Neutrophil (primary cell): Measurements from ENCODE around the gene TNNT2.

ENCODE experiments used
- H3K27ac ChIP-seq: fragments of 200-600 bp; sonication (generic); 2 replicates; pipeline ENCODE4 v1.5.1; 2016; ENCODE audit warnings: mild to moderate bottlenecking, moderate library complexity
- H3K27me3 ChIP-seq: fragments of 200-600 bp; sonication (generic); 2 replicates; pipeline ENCODE4 v1.6.0; 2016; ENCODE audit warnings: mild to moderate bottlenecking
- H3K36me3 ChIP-seq: fragments of 200-600 bp; sonication (generic); 2 replicates; pipeline ENCODE4 v1.5.1; 2017
- H3K4me1 ChIP-seq, 2 experiments: fragments of 200-600 bp in 1 of 2; sonication (generic) in 1 of 2; 1 replicate in 1 of 2; 2 replicates in 1 of 2; pipeline versions ENCODE4 v1.5.1 to v1.6.1; 2013 to 2016; ENCODE audit warnings: low read depth in 1 of 2, low read length in 1 of 2, mild to moderate bottlenecking in 1 of 2, moderate library complexity in 1 of 2; ENCODE audit not compliant: control insufficient read depth in 1 of 2, insufficient read depth in 1 of 2
- H3K4me3 ChIP-seq, 2 experiments: fragments of 200-600 bp in 1 of 2; sonication (generic) in 1 of 2; 1 replicate in 1 of 2; 2 replicates in 1 of 2; pipeline ENCODE4 v1.5.1; 2013 to 2016; ENCODE audit warnings: low read depth in 1 of 2, low read length in 1 of 2, mild to moderate bottlenecking in 1 of 2, moderate library complexity in 1 of 2
- H3K9me3 ChIP-seq: fragments of 200-600 bp; sonication (generic); 2 replicates; pipeline ENCODE4 v1.5.1; 2016
- CTCF ChIP-seq: fragments of 200-600 bp; sonication (generic); IDR thresholded peaks from 2 replicates; pipeline ENCODE4 v1.5.1; 2016; ENCODE audit warnings: antibody characterized with exemption

The TNNT2 gene

GRCh38 chr1:201371792-201372191 lies 5.7 kb downstream of the TNNT2 start:
- Histone ChIP-seq H3K4me3 (no peak overlapping the region), H3K4me1 (no peaks in the 10 kb centered on the region), H3K36me3 (no peaks in the 10 kb centered on the region), H3K9me3 (no peaks in the 10 kb centered on the region), H3K27me3 (peaks cover 71% of the 10 kb centered on the region), H3K27ac (no peak overlapping the region)
- no peak for TF ChIP-seq CTCF

GRCh38 chr1:201371276-201371675 lies 6.2 kb downstream of the TNNT2 start:
- Histone ChIP-seq H3K27ac (no peak overlapping the region), H3K27me3 (peaks cover 66% of the 10 kb centered on the region), H3K36me3 (no peaks in the 10 kb centered on the region), H3K4me3 (no peak overlapping the region), H3K9me3 (no peaks in the 10 kb centered on the region), H3K4me1 (no peaks in the 10 kb centered on the region)
- TF ChIP-seq CTCF, result no peak

GRCh38 chr1:201370500-201370899 lies 7.0 kb downstream of the TNNT2 start:
- H3K27me3 ChIP-seq, result peaks cover 58% of the 10 kb centered on the region
- no peak overlapping the region for H3K27ac ChIP-seq
- H3K4me1 ChIP-seq, result no peaks in the 10 kb centered on the region
- TF ChIP-seq CTCF, result no peak
- H3K4me3 ChIP-seq, result no peak overlapping the region
- H3K9me3 ChIP-seq, result no peaks in the 10 kb centered on the region
- H3K36me3 ChIP-seq, result no peaks in the 10 kb centered on the region

GRCh38 chr1:201369209-201369608 lies 8.3 kb downstream of the TNNT2 start:
- no peaks in the 10 kb centered on the region for H3K36me3 ChIP-seq
- no peaks in the 10 kb centered on the region for H3K9me3 ChIP-seq
- H3K4me3 ChIP-seq, result no peak overlapping the region
- H3K27ac ChIP-seq, result no peak overlapping the region
- H3K4me1 ChIP-seq, result no peaks in the 10 kb centered on the region
- no peak for TF ChIP-seq CTCF
- peaks cover 45% of the 10 kb centered on the region for H3K27me3 ChIP-seq

- H3K4me3 ChIP-seq, result no peak overlapping the region
- no peaks in the 10 kb centered on the region for H3K36me3 ChIP-seq
- peaks cover 34% of the 10 kb centered on the region for H3K27me3 ChIP-seq
- no peak for TF ChIP-seq CTCF
- no peak overlapping the region for H3K27ac ChIP-seq
- no peaks in the 10 kb centered on the region for H3K9me3 ChIP-seq
- H3K4me1 ChIP-seq, result no peaks in the 10 kb centered on the region
These were observed 10.8 kb downstream of the TNNT2 start for GRCh38 chr1:201366696-201367095.

- Histone ChIP-seq H3K27ac (no peak overlapping the region), H3K9me3 (no peaks in the 10 kb centered on the region), H3K4me3 (no peak overlapping the region), H3K4me1 (no peaks in the 10 kb centered on the region), H3K36me3 (no peaks in the 10 kb centered on the region), H3K27me3 (peaks cover 25% of the 10 kb centered on the region)
- no peak for TF ChIP-seq CTCF
These were observed 12.2 kb downstream of the TNNT2 start for GRCh38 chr1:201365251-201365650.
